ENCODE measurements around the gene NPC1L1.

Gene NPC1L1

DNA sequence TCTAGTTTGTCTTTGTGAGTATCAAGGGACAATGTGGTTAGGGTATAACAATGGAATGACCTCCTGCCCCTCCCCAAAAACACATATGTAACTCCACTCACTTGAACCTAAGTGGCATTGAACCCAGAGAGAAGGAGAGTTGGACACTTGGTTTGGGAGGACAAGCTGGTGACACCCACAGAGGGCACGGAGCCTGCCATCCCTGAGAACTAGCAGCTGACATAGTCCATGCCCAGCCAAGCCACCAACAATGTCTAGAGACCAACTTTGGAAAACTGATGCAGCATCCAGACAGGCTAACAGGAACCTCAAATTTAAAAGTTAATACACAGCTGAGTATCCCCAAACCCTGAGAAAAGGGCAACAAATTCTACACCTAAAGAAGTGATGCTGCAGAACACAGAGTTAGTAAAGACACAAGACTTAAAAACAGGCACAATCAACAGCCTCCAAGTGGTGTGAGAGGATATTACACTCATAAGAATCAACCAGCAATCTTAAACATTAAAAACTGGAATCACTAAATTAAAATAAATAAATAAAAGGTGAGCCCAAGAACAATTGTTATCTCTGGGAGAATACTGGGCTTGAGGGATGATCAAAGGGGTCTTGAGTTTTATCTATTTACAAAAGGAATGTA is 77.8 kb downstream of the NPC1L1 start:
- TF ChIP-seq, protein P1, sequence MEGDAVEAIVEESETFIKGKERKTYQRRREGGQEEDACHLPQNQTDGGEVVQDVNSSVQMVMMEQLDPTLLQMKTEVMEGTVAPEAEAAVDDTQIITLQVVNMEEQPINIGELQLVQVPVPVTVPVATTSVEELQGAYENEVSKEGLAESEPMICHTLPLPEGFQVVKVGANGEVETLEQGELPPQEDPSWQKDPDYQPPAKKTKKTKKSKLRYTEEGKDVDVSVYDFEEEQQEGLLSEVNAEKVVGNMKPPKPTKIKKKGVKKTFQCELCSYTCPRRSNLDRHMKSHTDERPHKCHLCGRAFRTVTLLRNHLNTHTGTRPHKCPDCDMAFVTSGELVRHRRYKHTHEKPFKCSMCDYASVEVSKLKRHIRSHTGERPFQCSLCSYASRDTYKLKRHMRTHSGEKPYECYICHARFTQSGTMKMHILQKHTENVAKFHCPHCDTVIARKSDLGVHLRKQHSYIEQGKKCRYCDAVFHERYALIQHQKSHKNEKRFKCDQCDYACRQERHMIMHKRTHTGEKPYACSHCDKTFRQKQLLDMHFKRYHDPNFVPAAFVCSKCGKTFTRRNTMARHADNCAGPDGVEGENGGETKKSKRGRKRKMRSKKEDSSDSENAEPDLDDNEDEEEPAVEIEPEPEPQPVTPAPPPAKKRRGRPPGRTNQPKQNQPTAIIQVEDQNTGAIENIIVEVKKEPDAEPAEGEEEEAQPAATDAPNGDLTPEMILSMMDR (IDR thresholded peaks at IDR 0.05; ENCODE audit: low read depth, low read length): peak; percentile 25
- H3K4me3 ChIP-seq (replicated peaks in 1 of 2; ENCODE audit: low read depth in 2 of 2, low read length in 2 of 2): no peak overlapping the region
- DNase-seq (ENCODE audit: low read depth in 2 of 2): peak; percentile 46 to 50

Data from cardiac fibroblast (primary cell).